Body of pancreas (tissue), 4 donors: ENCODE measurements around the gene RASSF6. TPM values are rescaled to one million over a fixed set of nuclear protein-coding genes. Genes with fewer than 3 reads are reported as not detected.

Experiments
- ATAC-seq: fragments of 150-250 bp; one replicate; pipeline ENCODE4 v1.9.1; 2016
- DNase-seq, 4 donors: peaks; one replicate each; pipeline ENCODE4 v3.0.0-alpha.2; 2019
- H3K27ac ChIP-seq, 4 donors: fragments of 200-600 bp; sonication (generic); 1 replicate in 3 of 4; 2 replicates in 1 of 4; pipeline versions ENCODE4 v1.5.1 to v1.6.1; 2016 to 2019; ENCODE audit warnings: mild to moderate bottlenecking in 1 of 4, mixed read lengths in 1 of 4, moderate library complexity in 1 of 4
- H3K27me3 ChIP-seq, 2 donors: fragments of 200-600 bp; sonication (generic); one replicate each; pipeline ENCODE4 v1.6.0; 2016; ENCODE audit warnings: mild to moderate bottlenecking in 1 of 2
- H3K36me3 ChIP-seq, 2 donors: fragments of 200-600 bp; sonication (generic); replicated peaks in 1 of 2; 2 replicates each; pipeline ENCODE4 v1.5.1; 2016; ENCODE audit warnings: low read depth in 2 of 2; ENCODE audit not compliant: insufficient read depth in 1 of 2
- H3K4me1 ChIP-seq: fragments of 200-600 bp; sonication (generic); one replicate; pipeline ENCODE4 v1.6.0; 2016
- H3K4me3 ChIP-seq, 2 donors: fragments of 200-600 bp; sonication (generic); 1 replicate in 1 of 2; 2 replicates in 1 of 2; pipeline ENCODE4 v1.5.1; 2016 to 2019
- H3K9me3 ChIP-seq, 3 donors: fragments of 200-600 bp; sonication (generic); 1 replicate in 2 of 3; 2 replicates in 1 of 3; pipeline ENCODE4 v1.5.1; 2016
- POLR2A ChIP-seq, 3 donors: fragments of 450-650 bp; IDR thresholded peaks; one replicate each; pipeline ENCODE4 v1.6.1; 2016; ENCODE audit warnings: antibody characterized with exemption in 3 of 3, mild to moderate bottlenecking in 2 of 3
- WGBS, 2 donors: methylation state at CpG; one replicate each; pipeline ENCODE4 v1.1.5; 2017; 5-methylcytosine and 5-hydroxymethylcytosine counted together
- intact Hi-C: fragments of 100-400 bp; cut with DNase I; formaldehyde crosslinking; loops from one replicate; pipeline ENCODE4 v1.15.1; 2023
- total RNA-seq, 2 donors: library from RNA; depleted of rRNA; stranded (reverse); fragments of >200 nt; gene quantifications; one replicate each; pipeline ENCODE4 v1.1.0, GENCODE V29; 2016
- TF ChIP-seq, protein P1 (sequence below), 7 experiments: fragments of 450-650 bp in 4 of 7; fragments of 200-600 bp in 3 of 7; sonication (generic) in 3 of 7; IDR thresholded peaks; one replicate each; pipeline ENCODE4 v1.5.1; 2016 to 2019; ENCODE audit warnings: antibody characterized with exemption in 7 of 7

Gene RASSF6
- total RNA-seq, 2 donors from 2014 or later = 5.3 to 10.1 TPM

DNA sequence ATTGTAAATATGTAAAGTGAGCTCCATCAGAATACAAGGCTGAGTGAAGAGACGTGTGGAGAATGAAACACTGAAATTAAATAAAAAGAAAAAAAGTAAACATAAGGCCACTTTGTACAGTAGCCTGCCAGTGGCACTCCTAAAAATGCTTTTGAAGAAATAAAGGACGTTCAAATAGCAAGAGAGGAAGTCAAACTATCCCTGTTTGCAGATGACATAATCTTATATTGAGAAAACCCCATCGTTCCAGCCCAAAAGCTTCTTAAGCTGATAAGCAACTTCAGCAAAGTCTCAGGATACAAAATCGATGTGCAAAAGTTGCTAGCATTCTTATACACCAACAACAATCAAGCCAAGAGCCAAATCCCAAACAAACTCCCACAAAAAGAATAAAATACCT lies 24.2 kb downstream of the RASSF6 start:
- H3K27ac ChIP-seq = no peak overlapping the region
- H3K4me3 ChIP-seq = no peak overlapping the region
- intact Hi-C loops = no loop called here
- H3K36me3 ChIP-seq = no peaks in the 10 kb centered on the region
- H3K4me1 ChIP-seq = peaks cover 62% of the 10 kb centered on the region
- TF ChIP-seq, protein P1, sequence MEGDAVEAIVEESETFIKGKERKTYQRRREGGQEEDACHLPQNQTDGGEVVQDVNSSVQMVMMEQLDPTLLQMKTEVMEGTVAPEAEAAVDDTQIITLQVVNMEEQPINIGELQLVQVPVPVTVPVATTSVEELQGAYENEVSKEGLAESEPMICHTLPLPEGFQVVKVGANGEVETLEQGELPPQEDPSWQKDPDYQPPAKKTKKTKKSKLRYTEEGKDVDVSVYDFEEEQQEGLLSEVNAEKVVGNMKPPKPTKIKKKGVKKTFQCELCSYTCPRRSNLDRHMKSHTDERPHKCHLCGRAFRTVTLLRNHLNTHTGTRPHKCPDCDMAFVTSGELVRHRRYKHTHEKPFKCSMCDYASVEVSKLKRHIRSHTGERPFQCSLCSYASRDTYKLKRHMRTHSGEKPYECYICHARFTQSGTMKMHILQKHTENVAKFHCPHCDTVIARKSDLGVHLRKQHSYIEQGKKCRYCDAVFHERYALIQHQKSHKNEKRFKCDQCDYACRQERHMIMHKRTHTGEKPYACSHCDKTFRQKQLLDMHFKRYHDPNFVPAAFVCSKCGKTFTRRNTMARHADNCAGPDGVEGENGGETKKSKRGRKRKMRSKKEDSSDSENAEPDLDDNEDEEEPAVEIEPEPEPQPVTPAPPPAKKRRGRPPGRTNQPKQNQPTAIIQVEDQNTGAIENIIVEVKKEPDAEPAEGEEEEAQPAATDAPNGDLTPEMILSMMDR (IDR thresholded peaks at IDR 0.05) = no peak
- TF ChIP-seq POLR2A (IDR thresholded peaks at IDR 0.05) = no peak
- no peaks in the 10 kb centered on the region for H3K27me3 ChIP-seq
- ATAC-seq = no peak
- no peak for DNase-seq
- WGBS, 2 donors = 33 to 40% methylated on average over 4 of the region's 4 CpGs
- no peaks in the 10 kb centered on the region for H3K9me3 ChIP-seq

DNA sequence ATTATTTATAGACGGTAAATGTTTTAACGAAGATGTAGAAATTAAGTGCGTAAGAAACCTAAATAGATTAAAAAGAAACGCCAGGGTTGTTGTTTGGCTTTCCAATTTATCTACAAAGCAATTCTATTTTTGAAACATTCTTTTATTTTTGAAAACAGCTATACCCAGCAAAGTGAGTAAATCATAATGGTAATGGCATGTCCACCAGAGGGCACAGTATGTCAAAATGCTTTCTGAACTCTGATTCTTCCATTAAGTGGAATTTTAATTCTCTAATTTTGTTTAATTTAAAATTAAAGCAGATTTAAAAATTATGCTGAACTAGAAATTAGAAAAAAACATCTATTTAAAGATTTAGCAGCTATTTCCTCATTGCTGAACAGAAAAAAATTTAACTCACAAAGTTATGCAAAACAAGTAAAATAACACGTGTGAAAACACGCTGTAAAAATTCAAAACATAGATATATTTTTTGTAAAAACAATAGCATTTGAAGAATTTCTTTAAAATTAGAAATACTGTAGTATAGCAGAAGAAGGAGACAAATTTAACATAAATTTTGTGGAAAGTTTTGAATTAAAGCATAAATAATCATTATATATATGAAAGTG lies 26.5 kb downstream of the RASSF6 start:
- 62 to 63% methylated on average over 6 of the region's 6 CpGs for WGBS, 2 donors
- no peaks in the 10 kb centered on the region for H3K36me3 ChIP-seq
- H3K4me1 ChIP-seq = peaks cover 63% of the 10 kb centered on the region
- H3K27me3 ChIP-seq = no peaks in the 10 kb centered on the region
- H3K9me3 ChIP-seq = no peaks in the 10 kb centered on the region
- ATAC-seq (no peak), DNase-seq (peak; percentile 19 to 44 (median 29))
- intact Hi-C loops = no loop called here
- no peak overlapping the region for H3K4me3 ChIP-seq
- no peak overlapping the region for H3K27ac ChIP-seq
- TF ChIP-seq, protein P1 (IDR thresholded peaks at IDR 0.05) = peak; percentile 31 to 72 (median 59)
- no peak for TF ChIP-seq POLR2A (IDR thresholded peaks at IDR 0.05)

DNA sequence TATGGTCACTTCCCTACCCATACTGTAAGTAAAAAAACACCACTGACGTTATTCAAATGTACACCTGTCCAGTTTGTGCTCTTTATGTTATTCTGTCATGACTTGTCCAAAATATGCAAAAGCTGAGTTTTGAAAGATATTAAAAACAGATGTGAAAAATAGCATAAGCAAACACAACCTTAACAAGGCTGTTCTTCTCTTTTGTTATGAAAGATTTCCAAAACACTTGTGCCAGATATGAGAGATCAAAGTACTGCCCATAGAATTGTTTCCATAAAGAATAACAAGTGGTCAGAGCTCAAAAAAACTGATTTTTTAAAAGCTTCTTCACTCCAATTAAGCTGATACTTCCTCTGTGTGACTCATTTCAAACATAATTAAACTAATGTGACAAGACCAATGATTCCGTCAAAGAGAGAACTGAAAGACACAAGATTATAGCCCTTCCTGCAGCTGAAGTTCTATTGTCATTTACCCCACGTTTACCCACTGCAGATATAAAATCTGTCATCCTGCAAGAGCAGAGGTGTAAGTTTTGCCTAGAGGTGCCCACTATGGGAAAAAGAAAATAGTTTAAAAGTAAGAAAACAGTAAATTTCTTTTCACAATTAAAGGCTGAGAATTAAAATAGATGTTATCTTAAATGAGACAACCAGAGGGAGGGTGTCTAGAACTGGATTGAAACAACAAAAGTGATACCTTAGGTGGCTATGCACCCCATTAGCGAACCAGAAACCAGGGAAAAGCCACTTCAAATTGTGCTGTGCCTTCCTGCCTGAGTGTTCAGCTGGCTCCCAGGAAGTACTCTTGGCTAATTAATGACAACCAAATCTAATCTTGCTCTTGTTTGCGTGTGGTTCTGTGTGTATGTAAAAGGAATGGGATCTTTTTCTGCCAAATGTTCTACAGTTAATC lies 30.1 kb downstream of the RASSF6 start:
- DNase-seq (peak; percentile 37 to 76 (median 56)), ATAC-seq (peak; percentile 92)
- Histone ChIP-seq H3K4me3 (no peak overlapping the region), H3K4me1 (peaks cover 59% of the 10 kb centered on the region), H3K36me3 (no peaks in the 10 kb centered on the region), H3K27ac (peak overlapping the region; percentile 42 to 87 (median 74)), H3K27me3 (no peaks in the 10 kb centered on the region), H3K9me3 (no peaks in the 10 kb centered on the region)
- intact Hi-C loops = no loop called here
- peak in 1 of 3 donors; percentile 50 for TF ChIP-seq POLR2A (IDR thresholded peaks at IDR 0.05)
- TF ChIP-seq, protein P1 (IDR thresholded peaks at IDR 0.05) = no peak
- 10 to 13% methylated on average over 5 of the region's 5 CpGs for WGBS, 2 donors

DNA sequence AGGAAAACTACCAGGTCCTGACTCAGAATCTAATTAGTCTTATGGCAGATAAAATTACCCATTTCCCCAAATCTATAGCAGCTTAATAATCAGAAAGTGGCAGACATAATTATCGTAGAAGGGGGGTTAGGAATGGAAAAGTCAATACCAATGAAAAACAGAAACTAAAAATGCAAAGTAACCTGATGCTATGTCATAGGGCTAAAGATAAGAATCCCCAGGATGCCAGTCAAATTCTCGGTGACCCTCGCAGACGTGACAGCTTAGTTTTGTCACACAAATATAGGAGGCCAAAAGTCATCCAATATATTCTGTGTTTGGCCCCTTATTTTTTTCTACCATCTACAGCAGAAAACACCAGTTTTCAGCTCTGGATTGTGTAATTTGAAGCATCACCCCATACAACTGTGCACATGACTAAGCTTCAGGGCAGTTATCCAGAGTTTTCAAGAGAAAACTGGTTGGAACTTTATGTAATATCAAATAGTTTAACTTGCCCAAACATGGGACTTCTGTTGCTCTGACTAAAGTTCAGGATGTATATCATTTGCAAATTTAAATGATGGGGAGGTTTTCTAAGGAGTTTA lies 30.9 kb downstream of the RASSF6 start:
- intact Hi-C loops = no loop called here
- Histone ChIP-seq H3K4me1 (peaks cover 55% of the 10 kb centered on the region), H3K4me3 (no peak overlapping the region), H3K27me3 (no peaks in the 10 kb centered on the region), H3K9me3 (no peaks in the 10 kb centered on the region), H3K27ac (peak overlapping the region; percentile 25 to 87 (median 74)), H3K36me3 (no peaks in the 10 kb centered on the region)
- WGBS, 2 donors = 25 to 30% methylated on average over 4 of the region's 4 CpGs
- ATAC-seq (peak; percentile 73), DNase-seq (peak in 1 of 4 donors; percentile 30)
- TF ChIP-seq POLR2A (IDR thresholded peaks at IDR 0.05) = no peak
- TF ChIP-seq, protein P1 (IDR thresholded peaks at IDR 0.05) = no peak
